GM21423 (cell line): Measurements from ENCODE around the gene KCNQ5.
A peak's percentile ranks its signal among the peaks of the same experiment; 100 is the strongest.

Source experiments
- ATAC-seq: cut with Tn5 transposase; IDR thresholded peaks from one replicate; pipeline ENCODE4 v1.9.1; 2021; ENCODE audit warnings: mild to moderate bottlenecking, moderate library complexity; ENCODE audit not compliant: unreplicated experiment

Gene KCNQ5

GRCh38 chr6:72674842-72675241, 53.0 kb downstream of the KCNQ5 start:
- ATAC-seq, result no peak

- no peak for ATAC-seq
Measured at GRCh38 chr6:72675396-72675795, 53.5 kb downstream of the KCNQ5 start.

- ATAC-seq, result no peak
Measured at GRCh38 chr6:72676995-72677394, 55.1 kb downstream of the KCNQ5 start.

- no peak for ATAC-seq
Measured at GRCh38 chr6:72677740-72678139, 55.9 kb downstream of the KCNQ5 start.

GRCh38 chr6:72683797-72684196, 61.9 kb downstream of the KCNQ5 start:
- peak; percentile 93 for ATAC-seq

GRCh38 chr6:72689107-72689954, 67.5 kb downstream of the KCNQ5 start:
- ATAC-seq, result peak; percentile 92

- ATAC-seq, result no peak
Measured at GRCh38 chr6:72691249-72691648, 69.4 kb downstream of the KCNQ5 start.

- ATAC-seq, result no peak
Measured at GRCh38 chr6:72696055-72696454, 74.2 kb downstream of the KCNQ5 start.

GRCh38 chr6:72699159-72699558, 77.3 kb downstream of the KCNQ5 start:
- no peak for ATAC-seq

GRCh38 chr6:72702421-72702820, 80.6 kb downstream of the KCNQ5 start:
- ATAC-seq, result no peak

GRCh38 chr6:72703093-72703492, 81.2 kb downstream of the KCNQ5 start:
- ATAC-seq, result no peak

- ATAC-seq, result no peak
Measured at GRCh38 chr6:72704979-72705378, 83.1 kb downstream of the KCNQ5 start.

GRCh38 chr6:72709431-72709830, 87.6 kb downstream of the KCNQ5 start:
- ATAC-seq, result no peak

- no peak for ATAC-seq
Measured at GRCh38 chr6:72711731-72712130, 89.9 kb downstream of the KCNQ5 start.

- no peak for ATAC-seq
Measured at GRCh38 chr6:72712910-72713309, 91.0 kb downstream of the KCNQ5 start.

- no peak for ATAC-seq
Measured at GRCh38 chr6:72715119-72715518, 93.3 kb downstream of the KCNQ5 start.

- no peak for ATAC-seq
Measured at GRCh38 chr6:72716916-72717315, 95.1 kb downstream of the KCNQ5 start.

- no peak for ATAC-seq
Measured at GRCh38 chr6:72720464-72720863, 98.6 kb downstream of the KCNQ5 start.

- ATAC-seq, result no peak
Measured at GRCh38 chr6:72721346-72721745, 99.5 kb downstream of the KCNQ5 start.

- peak; percentile 92 for ATAC-seq
Measured at GRCh38 chr6:72724545-72724944, 102.7 kb downstream of the KCNQ5 start.

GRCh38 chr6:72728706-72729343, 107.0 kb downstream of the KCNQ5 start:
- no peak for ATAC-seq

GRCh38 chr6:72733045-72733444, 111.2 kb downstream of the KCNQ5 start:
- ATAC-seq, result no peak
